CD4-positive, CD25-positive, alpha-beta regulatory T cell (primary cell): Measurements from ENCODE around the gene PLPP6. TPM values are rescaled to one million over a fixed set of nuclear protein-coding genes. Genes with fewer than 3 reads are reported as not detected.

Experiments used
- ATAC-seq, 2 donors: fragments of 150-1000 bp; cut with Tn5 transposase; one replicate each; pipeline ENCODE4 v1.10.0; 2021; ENCODE audit warnings: low read depth in 2 of 2, moderate number of reproducible peaks in 2 of 2, moderate library complexity in 1 of 2
- DNase-seq, 3 donors: peaks; one replicate each; pipeline versions ENCODE4 v3.0.0 to v3.0.0-alpha.2; 2012 to 2022; ENCODE audit warnings: mixed read lengths in 1 of 3
- H3K27ac ChIP-seq: one replicate; pipeline ENCODE4 v1.7.0; 2013; ENCODE audit warnings: mild to moderate bottlenecking, low read length; ENCODE audit not compliant: insufficient read depth, poor library complexity, severe bottlenecking
- H3K27me3 ChIP-seq: one replicate; pipeline ENCODE4 v1.7.0; 2013; ENCODE audit warnings: low read length; ENCODE audit not compliant: control insufficient read depth, insufficient read depth
- H3K36me3 ChIP-seq: one replicate; pipeline ENCODE4 v1.7.0; 2013; ENCODE audit warnings: mild to moderate bottlenecking, low read length, moderate library complexity; ENCODE audit not compliant: control insufficient read depth, insufficient read depth
- H3K4me1 ChIP-seq: 2 replicates; pipeline ENCODE4 v1.7.0; 2013; ENCODE audit warnings: mild to moderate bottlenecking, low read length; ENCODE audit not compliant: insufficient read depth, control insufficient read depth, poor library complexity, severe bottlenecking
- H3K4me3 ChIP-seq: one replicate; pipeline ENCODE4 v1.7.0; 2013; ENCODE audit warnings: low read depth, mild to moderate bottlenecking, low read length, moderate library complexity
- H3K9me3 ChIP-seq, 2 experiments: 1 replicate in 1 of 2; 2 replicates in 1 of 2; pipeline ENCODE4 v1.7.0; 2013; ENCODE audit warnings: low read length in 2 of 2, mild to moderate bottlenecking in 1 of 2, moderate library complexity in 1 of 2; ENCODE audit not compliant: control insufficient read depth in 2 of 2
- H3K27ac Mint-ChIP-seq, 3 donors: one replicate each; pipeline ENCODE4 v1.8.0; 2020 to 2022; ENCODE audit warnings: mild to moderate bottlenecking in 3 of 3, mixed read lengths in 3 of 3, moderate library complexity in 2 of 3
- H3K27me3 Mint-ChIP-seq: one replicate; pipeline ENCODE4 v1.8.0; 2022; ENCODE audit warnings: mild to moderate bottlenecking, mixed read lengths
- H3K36me3 Mint-ChIP-seq: one replicate; pipeline ENCODE4 v1.8.0; 2020; ENCODE audit warnings: mixed read lengths
- H3K4me1 Mint-ChIP-seq, 4 donors: one replicate each; pipeline ENCODE4 v1.8.0; 2020 to 2022; ENCODE audit warnings: mixed read lengths in 4 of 4, mild to moderate bottlenecking in 1 of 4
- H3K4me3 Mint-ChIP-seq, 4 donors: one replicate each; pipeline ENCODE4 v1.8.0; 2020 to 2022; ENCODE audit warnings: mild to moderate bottlenecking in 4 of 4, mixed read lengths in 4 of 4, moderate library complexity in 3 of 4
- H3K9me3 Mint-ChIP-seq, 7 donors: one replicate each; pipeline ENCODE4 v1.8.0; 2020 to 2022; ENCODE audit warnings: mixed read lengths in 7 of 7, mild to moderate bottlenecking in 3 of 7, moderate library complexity in 2 of 7
- polyA plus RNA-seq, 4 donors: library from polyadenylated mRNA; unstranded; fragments of 300-500 nt; fragmentation: Illumina TruSeq; gene quantifications; one replicate each; pipeline ENCODE4 v1.2.3, GENCODE V29; 2021
- total RNA-seq: library from RNA; stranded (reverse); gene quantifications from one replicate; pipeline ENCODE4 v1.2.3, GENCODE V29; 2022

Gene PLPP6
- total and polyA plus RNA-seq, 5 donors from 2014 or later: 5.0 to 9.6 (median 8.7) TPM

DNA sequence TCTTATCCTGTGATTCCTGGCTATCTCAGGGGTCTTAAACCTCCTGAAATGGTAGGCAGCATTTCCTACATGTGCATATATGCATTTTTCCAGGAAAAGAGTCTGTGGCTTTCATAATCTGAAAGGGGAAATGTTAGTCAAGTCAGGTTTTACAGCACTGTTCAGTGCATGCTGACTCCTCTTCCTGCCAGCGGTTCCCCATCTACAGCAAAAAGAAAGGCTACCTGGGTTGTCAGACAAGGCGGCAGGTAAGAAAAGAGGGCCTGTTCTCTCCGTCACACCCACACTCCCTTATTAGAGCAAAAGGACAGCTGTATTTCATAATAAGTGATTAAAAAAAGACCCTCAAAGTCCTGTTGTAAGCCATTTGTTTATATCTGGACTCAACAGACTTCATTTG, 8.5 kb downstream of the PLPP6 start:
- ATAC-seq: no peak
- H3K4me1 Mint-ChIP-seq: peaks cover 17 to 31% (median 26%) of the 10 kb centered on the region in 4 donors
- peak overlapping the region in 1 of 3 donors; percentile 17 for H3K27ac Mint-ChIP-seq
- H3K4me1 ChIP-seq: peaks cover 23% of the 10 kb centered on the region
- H3K4me3 Mint-ChIP-seq: no peak overlapping the region
- no peak overlapping the region for H3K4me3 ChIP-seq
- peaks cover 6% of the 10 kb centered on the region for H3K27me3 Mint-ChIP-seq
- no peak for DNase-seq
- H3K36me3 Mint-ChIP-seq: peaks cover under 1% of the 10 kb centered on the region
- no peaks in the 10 kb centered on the region for H3K9me3 ChIP-seq
- no peak overlapping the region for H3K27ac ChIP-seq
- peaks cover 3% of the 10 kb centered on the region for H3K27me3 ChIP-seq
- H3K36me3 ChIP-seq: no peaks in the 10 kb centered on the region
- peaks cover 0 to 1% (median 0%) of the 10 kb centered on the region in 7 donors for H3K9me3 Mint-ChIP-seq

DNA sequence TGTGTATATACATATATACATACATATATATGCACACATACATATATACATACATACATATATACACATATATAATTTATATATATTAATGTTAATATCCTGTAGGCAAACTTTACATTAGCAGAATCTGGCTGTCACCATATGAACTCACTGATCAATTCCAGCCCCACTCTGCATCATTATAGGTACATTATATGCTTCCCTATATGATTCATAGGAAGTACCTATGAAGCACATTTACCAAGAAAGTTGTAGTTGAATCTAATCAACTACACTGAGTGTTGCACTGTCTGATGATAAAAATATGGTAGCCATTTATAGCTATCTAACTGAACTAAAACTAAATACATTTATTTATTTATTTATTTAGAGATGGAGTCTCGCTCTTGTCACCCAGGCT, 9.6 kb downstream of the PLPP6 start:
- H3K4me3 ChIP-seq: no peak overlapping the region
- H3K4me1 ChIP-seq: peaks cover 12% of the 10 kb centered on the region
- Mint-ChIP-seq H3K4me1 (peaks cover 8 to 21% (median 15%) of the 10 kb centered on the region in 4 donors), H3K9me3 (peaks cover 0 to 1% (median 0%) of the 10 kb centered on the region in 7 donors), H3K27me3 (peaks cover 6% of the 10 kb centered on the region), H3K4me3 (no peak overlapping the region), H3K36me3 (peaks cover 4% of the 10 kb centered on the region), H3K27ac (no peak overlapping the region)
- DNase-seq (no peak), ATAC-seq (no peak)
- no peaks in the 10 kb centered on the region for H3K9me3 ChIP-seq
- H3K36me3 ChIP-seq: no peaks in the 10 kb centered on the region
- H3K27me3 ChIP-seq: peaks cover 3% of the 10 kb centered on the region
- H3K27ac ChIP-seq: no peak overlapping the region

DNA sequence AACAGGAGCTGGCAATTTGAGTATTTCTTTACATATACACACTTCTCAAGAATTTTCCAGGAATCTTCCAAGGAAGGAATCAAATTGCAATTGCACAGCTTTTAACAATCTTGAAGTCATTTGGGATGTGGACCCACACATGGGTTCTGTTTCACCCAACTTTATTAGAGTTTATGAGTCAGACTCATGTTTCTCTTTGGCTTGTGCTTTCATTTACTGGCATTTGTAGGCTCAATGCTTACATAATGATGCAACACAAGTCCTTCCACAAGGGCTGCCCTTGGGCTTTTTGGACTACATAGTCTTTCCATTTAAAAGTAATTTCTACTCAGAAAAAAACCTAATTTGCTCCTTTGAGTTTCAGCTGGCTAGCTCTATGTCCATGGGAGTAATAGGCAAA, 12.7 kb downstream of the PLPP6 start:
- no peak overlapping the region for H3K27ac ChIP-seq
- DNase-seq (no peak), ATAC-seq (no peak)
- H3K4me3 ChIP-seq: no peak overlapping the region
- peaks cover 6% of the 10 kb centered on the region for H3K27me3 Mint-ChIP-seq
- H3K27me3 ChIP-seq: no peaks in the 10 kb centered on the region
- no peaks in the 10 kb centered on the region for H3K9me3 ChIP-seq
- peaks cover 4% of the 10 kb centered on the region for H3K36me3 Mint-ChIP-seq
- H3K27ac Mint-ChIP-seq: no peak overlapping the region
- H3K4me1 ChIP-seq: peaks cover 8% of the 10 kb centered on the region
- no peak overlapping the region for H3K4me3 Mint-ChIP-seq
- no peaks in the 10 kb centered on the region for H3K36me3 ChIP-seq
- H3K4me1 Mint-ChIP-seq: peaks cover 0 to 4% (median 1%) of the 10 kb centered on the region in 4 donors
- H3K9me3 Mint-ChIP-seq: peaks cover 0 to 1% (median 0%) of the 10 kb centered on the region in 7 donors

DNA sequence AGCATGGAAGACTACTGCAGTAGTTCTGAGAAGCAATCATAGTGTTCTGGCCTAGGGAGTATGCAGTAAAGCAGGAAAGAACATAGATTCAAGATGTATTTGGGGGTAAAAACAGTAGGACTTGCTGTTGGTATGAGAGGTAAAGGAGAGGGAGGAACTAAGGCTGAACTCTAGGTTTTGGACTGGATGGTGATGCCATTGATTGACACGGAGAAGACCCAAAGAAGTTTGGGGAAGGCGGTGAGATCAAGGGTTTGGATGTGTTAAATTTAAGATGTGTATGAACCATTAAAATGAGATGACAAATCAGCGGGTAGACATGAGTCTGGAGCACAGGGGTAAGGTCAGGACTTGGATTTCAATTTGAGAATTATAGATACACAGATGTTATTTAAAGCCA, 15.3 kb downstream of the PLPP6 start:
- Histone ChIP-seq H3K4me3 (no peak overlapping the region), H3K27ac (no peak overlapping the region), H3K36me3 (no peaks in the 10 kb centered on the region), H3K4me1 (peaks cover 23% of the 10 kb centered on the region), H3K27me3 (no peaks in the 10 kb centered on the region), H3K9me3 (no peaks in the 10 kb centered on the region)
- H3K4me1 Mint-ChIP-seq: peaks cover 0 to 5% (median 3%) of the 10 kb centered on the region in 4 donors
- no peak overlapping the region for H3K27ac Mint-ChIP-seq
- H3K36me3 Mint-ChIP-seq: peaks cover 4% of the 10 kb centered on the region
- DNase-seq (no peak), ATAC-seq (no peak)
- H3K4me3 Mint-ChIP-seq: no peak overlapping the region
- peaks cover 6% of the 10 kb centered on the region for H3K27me3 Mint-ChIP-seq
- H3K9me3 Mint-ChIP-seq: peaks cover 0 to 1% (median 0%) of the 10 kb centered on the region in 7 donors

DNA sequence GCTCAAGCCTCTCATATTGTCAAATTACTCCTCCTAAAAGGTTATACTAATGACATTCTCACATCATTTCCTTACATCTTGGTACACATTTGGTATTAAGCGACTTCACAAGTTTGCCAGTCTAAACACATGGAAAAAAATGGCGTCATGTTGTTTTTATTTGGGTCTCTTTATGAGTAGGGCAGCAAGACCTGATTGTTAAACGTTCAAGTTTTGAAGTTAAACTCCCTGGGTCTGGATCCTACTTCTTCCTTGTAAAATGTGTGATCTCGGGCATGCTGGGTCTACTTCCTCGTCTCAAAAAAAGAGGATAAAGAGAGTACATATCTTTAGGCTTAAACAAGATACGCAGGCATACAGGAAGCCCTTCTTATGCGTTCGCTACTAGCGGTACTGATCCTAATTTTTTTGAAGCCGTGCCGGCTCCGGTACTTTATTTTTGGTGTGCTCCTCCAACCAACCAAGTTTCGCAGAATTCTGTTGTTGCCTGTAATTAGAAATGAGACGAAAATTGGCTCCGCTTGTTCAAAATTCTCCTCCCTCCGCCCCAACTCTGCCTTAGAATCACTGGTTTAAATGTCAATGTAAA, 16.7 kb downstream of the PLPP6 start:
- peaks cover 4% of the 10 kb centered on the region for H3K36me3 Mint-ChIP-seq
- Histone ChIP-seq H3K27ac (peak overlapping the region; percentile 96), H3K4me3 (peak overlapping the region; percentile 98), H3K27me3 (no peaks in the 10 kb centered on the region), H3K9me3 (no peaks in the 10 kb centered on the region), H3K36me3 (no peaks in the 10 kb centered on the region), H3K4me1 (peaks cover 23% of the 10 kb centered on the region)
- ATAC-seq (peak; percentile 9 to 12), DNase-seq (peak in 2 of 3 donors; percentile 6 to 71)
- H3K9me3 Mint-ChIP-seq: peaks cover 0 to 1% (median 0%) of the 10 kb centered on the region in 7 donors
- H3K27ac Mint-ChIP-seq: no peak overlapping the region
- H3K4me1 Mint-ChIP-seq: peaks cover 4 to 13% (median 9%) of the 10 kb centered on the region in 4 donors
- peaks cover under 1% of the 10 kb centered on the region for H3K27me3 Mint-ChIP-seq
- no peak overlapping the region for H3K4me3 Mint-ChIP-seq

DNA sequence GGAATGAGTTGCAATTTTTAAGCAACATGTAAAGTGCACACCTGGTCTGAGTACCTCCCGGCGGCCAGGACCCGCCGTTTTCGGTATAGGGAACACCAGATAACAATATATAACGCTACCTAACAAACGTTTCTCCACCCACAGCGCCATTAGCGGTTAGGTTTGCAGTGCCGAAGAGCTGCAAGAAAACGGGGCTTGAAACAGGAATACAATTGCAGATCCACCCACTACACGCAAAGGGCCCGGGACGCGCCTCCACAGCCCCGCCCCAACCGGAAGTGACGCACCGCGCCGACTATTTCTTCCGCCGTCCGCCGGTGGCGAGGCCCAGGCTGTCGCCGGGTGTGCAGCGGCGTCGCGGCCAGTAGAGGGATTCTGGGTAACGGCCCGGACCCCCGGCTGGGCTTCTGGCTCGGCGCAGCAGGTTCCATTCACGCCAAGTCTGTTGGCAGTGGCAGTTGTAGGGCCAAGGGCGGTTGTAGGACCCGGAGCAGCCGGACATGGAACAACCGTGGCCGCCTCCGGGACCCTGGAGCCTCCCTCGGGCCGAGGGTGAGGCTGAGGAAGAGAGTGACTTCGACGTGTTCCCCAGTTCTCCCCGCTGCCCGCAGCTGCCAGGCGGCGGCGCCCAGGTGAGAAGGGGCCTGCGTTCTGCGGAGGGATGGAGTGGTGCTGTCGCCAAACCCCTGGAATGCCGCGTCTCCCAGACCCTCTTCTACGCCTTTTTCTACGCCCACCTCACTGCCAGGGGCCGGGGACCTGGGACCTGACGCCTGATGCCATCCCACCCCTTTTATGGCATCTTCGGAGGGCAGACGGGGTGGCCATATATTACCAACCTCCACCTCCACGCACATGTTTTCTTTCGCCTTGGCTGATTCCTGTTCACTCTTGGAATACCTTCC, 17.4 kb downstream of the PLPP6 start, which contains the start of gene CDC37L1:
TSS of gene CDC37L1 (plus strand) at position 302 of the 905 bp plus-strand sequence. CDS start at position 501, 199 bp downstream.
- H3K9me3 Mint-ChIP-seq: peaks cover 0 to 1% (median 0%) of the 10 kb centered on the region in 7 donors

DNA sequence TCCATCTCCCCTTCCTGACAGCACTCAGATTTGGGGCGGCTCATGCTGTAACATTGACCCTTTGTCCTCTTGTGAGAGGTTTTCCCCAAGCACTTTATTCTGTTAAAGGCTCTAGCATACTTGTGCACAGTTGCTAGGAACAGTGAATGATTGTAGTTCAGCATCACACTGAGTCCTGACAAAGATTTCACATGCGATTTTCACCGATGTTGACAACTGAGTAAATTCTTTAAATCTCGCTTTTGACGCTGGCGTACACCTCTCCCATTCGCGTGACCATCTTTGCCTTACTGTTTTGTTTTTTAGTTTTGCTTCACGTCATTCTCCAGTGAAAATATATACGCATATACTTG, 18.1 kb downstream of the PLPP6 start:
- H3K9me3 ChIP-seq: no peaks in the 10 kb centered on the region
- Mint-ChIP-seq H3K4me3 (no peak overlapping the region), H3K27ac (no peak overlapping the region), H3K9me3 (peaks cover 0 to 1% (median 0%) of the 10 kb centered on the region in 7 donors), H3K4me1 (peaks cover 11 to 24% (median 19%) of the 10 kb centered on the region in 4 donors), H3K36me3 (peaks cover 13% of the 10 kb centered on the region), H3K27me3 (no peaks in the 10 kb centered on the region)
- ATAC-seq (no peak), DNase-seq (peak in 2 of 3 donors; percentile 22 to 38)
- peaks cover 6% of the 10 kb centered on the region for H3K36me3 ChIP-seq
- H3K4me3 ChIP-seq: peak overlapping the region; percentile 96
- H3K27me3 ChIP-seq: no peaks in the 10 kb centered on the region
- H3K4me1 ChIP-seq: peaks cover 23% of the 10 kb centered on the region
- H3K27ac ChIP-seq: peak overlapping the region; percentile 96

More for the DNA sequence above, 17.4 kb downstream of the PLPP6 start, which contains the start of gene CDC37L1:
- Mint-ChIP-seq H3K27me3 (no peaks in the 10 kb centered on the region), H3K4me1 (peaks cover 7 to 17% (median 13%) of the 10 kb centered on the region in 4 donors), H3K27ac (no peak within 1 kb of the TSS), H3K36me3 (peaks cover 7% of the 10 kb centered on the region), H3K4me3 (no peak within 1 kb of the TSS)
- Histone ChIP-seq H3K27ac (peak within 1 kb of the TSS; percentile 96), H3K9me3 (no peaks in the 10 kb centered on the region), H3K4me3 (peak within 1 kb of the TSS; percentile 98), H3K36me3 (no peaks in the 10 kb centered on the region), H3K27me3 (no peaks in the 10 kb centered on the region), H3K4me1 (peaks cover 23% of the 10 kb centered on the region)
- peak; percentile 97 to 99 (median 98) for DNase-seq
- peak; percentile 96 to 97 for ATAC-seq
